Neural cell (in vitro differentiated cells): Measurements from ENCODE around the gene OGFOD2.

ENCODE experiments used
- CTCF ChIP-seq: fragments of 450-650 bp; IDR thresholded peaks from 2 replicates; pipeline ENCODE4 v1.5.1; 2014; ENCODE audit warnings: antibody characterized with exemption, mild to moderate bottlenecking, moderate library complexity; ENCODE audit not compliant: poor library complexity, severe bottlenecking
- EZH2 ChIP-seq: fragments of 200-600, 300-800 bp; shearing (Covaris generic), sonication (generic); IDR thresholded peaks from 2 replicates; pipeline ENCODE4 v1.6.1; 2014; ENCODE audit warnings: antibody characterized with exemption, low read length, borderline replicate concordance, mild to moderate bottlenecking; ENCODE audit not compliant: insufficient read depth, poor library complexity, severe bottlenecking
- MXI1 ChIP-seq: fragments of 450-650 bp; conservative IDR thresholded peaks from 2 replicates; pipeline ENCODE4 v1.6.1; 2014; ENCODE audit warnings: antibody characterized with exemption, mild to moderate bottlenecking; ENCODE audit not compliant: poor library complexity, severe bottlenecking
- POLR2AphosphoS5 ChIP-seq: IDR thresholded peaks from 2 replicates; pipeline ENCODE4 v1.6.1; 2012
- REST ChIP-seq: IDR thresholded peaks from 2 replicates; pipeline ENCODE4 v1.6.1; 2012; ENCODE audit warnings: borderline replicate concordance
- SMC3 ChIP-seq: fragments of 450-650 bp; conservative IDR thresholded peaks from 2 replicates; pipeline ENCODE4 v1.6.1; 2014; ENCODE audit warnings: antibody characterized with exemption, mild to moderate bottlenecking, moderate library complexity; ENCODE audit not compliant: poor library complexity
- TAF1 ChIP-seq: IDR thresholded peaks from 2 replicates; pipeline ENCODE4 v1.6.1; 2012; ENCODE audit warnings: low read depth

DNA sequence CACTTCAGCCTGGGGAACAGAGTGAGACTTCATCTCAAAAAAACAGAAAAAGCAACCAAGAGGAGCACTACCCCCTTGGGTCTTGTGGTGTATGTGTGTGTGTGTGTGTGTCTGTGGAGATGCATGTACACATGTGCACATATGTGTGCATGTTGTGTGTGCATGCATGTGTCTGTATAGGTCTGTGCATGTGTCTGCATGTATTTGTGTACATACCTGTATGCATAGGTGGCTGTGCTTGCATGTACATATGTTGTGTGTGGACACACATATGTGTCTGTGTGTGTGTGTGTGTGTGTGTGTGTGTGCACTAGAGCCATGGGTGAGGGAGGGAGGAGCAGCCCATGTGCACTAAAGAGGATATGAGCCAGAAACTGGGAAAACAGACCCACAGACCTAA lies 54.5 kb downstream of the OGFOD2 start:
- TF ChIP-seq CTCF (no peak), TAF1 (no peak), SMC3 (no peak), EZH2 (no peak), MXI1 (no peak), REST (no peak), POLR2AphosphoS5 (no peak)
